H1 (cell line): ENCODE results near the gene SOBP. TPM values are rescaled to one million over a fixed set of nuclear protein-coding genes. Genes with fewer than 3 reads are reported as not detected.

Experiments
- CTCF ChIA-PET: fragments of 300-600 bp; sonication (Branson Sonifier 250); formaldehyde crosslinking; loops from one replicate; lab custom pipeline; 2021; ENCODE audit not compliant: partially characterized antibody; lab: Charles Lee
- POLR2A ChIA-PET: fragments of 300-600 bp; sonication (Branson Sonifier 250); formaldehyde crosslinking; loops from one replicate; lab custom pipeline; 2021; ENCODE audit warnings: inconsistent platforms; ENCODE audit not compliant: partially characterized antibody; lab: Charles Lee
- DNase-seq, 2 experiments: peaks; one replicate each; pipeline versions ENCODE4 v3.0.0 to v3.0.0-alpha.2; 2010 to 2022; ENCODE audit warnings: low spot score in 2 of 2, low read depth in 1 of 2, mixed read lengths in 1 of 2
- FAIRE-seq: peaks from 2 replicates; lab custom pipeline; 2011; peaks lifted over from hg19 to GRCh38; lab: Jason Lieb, UNC
- H2AFZ ChIP-seq: 2 replicates; pipeline ENCODE4 v1.8.1; 2012; ENCODE audit warnings: low read length, inconsistent platforms
- H2AK5ac ChIP-seq: 2 replicates; pipeline ENCODE4 v1.6.1; 2013; ENCODE audit warnings: low read depth, low read length
- H2BK120ac ChIP-seq: replicated peaks from 2 replicates; pipeline ENCODE3; 2013; ENCODE audit warnings: low read depth, low read length, inconsistent platforms
- H2BK12ac ChIP-seq: 2 replicates; pipeline ENCODE4 v1.6.1; 2013; ENCODE audit warnings: low read depth, low read length
- H2BK15ac ChIP-seq: 2 replicates; pipeline ENCODE4 v1.6.1; 2013; ENCODE audit warnings: low read length
- H2BK20ac ChIP-seq: 2 replicates; pipeline ENCODE4 v1.6.1; 2013; ENCODE audit warnings: low read length
- H2BK5ac ChIP-seq: 2 replicates; pipeline ENCODE4 v1.6.1; 2013; ENCODE audit warnings: low read depth, low read length
- H3K14ac ChIP-seq: 2 replicates; pipeline ENCODE4 v1.6.1; 2013; ENCODE audit warnings: inconsistent platforms; ENCODE audit not compliant: insufficient read length
- H3K18ac ChIP-seq: 2 replicates; pipeline ENCODE4 v1.6.1; 2013; ENCODE audit warnings: low read length; ENCODE audit errors: extremely low read depth
- H3K23ac ChIP-seq: 2 replicates; pipeline ENCODE4 v1.6.1; 2013; ENCODE audit warnings: inconsistent platforms; ENCODE audit not compliant: insufficient read length
- H3K23me2 ChIP-seq: 2 replicates; pipeline ENCODE4 v1.6.1; 2013; ENCODE audit warnings: low read depth, low read length
- H3K27ac ChIP-seq: 2 replicates; pipeline ENCODE4 v1.6.1; 2011; ENCODE audit warnings: low read depth, low read length, inconsistent platforms
- H3K27me3 ChIP-seq, 4 experiments: replicated peaks in 1 of 4; 1 replicate in 1 of 4; 2 replicates in 3 of 4; pipeline versions ENCODE4 v1.6.1 to v1.8.1; 2011 to 2013; ENCODE audit warnings: low read length in 3 of 4, mild to moderate bottlenecking in 3 of 4, inconsistent platforms in 2 of 4, mixed read lengths in 2 of 4, moderate library complexity in 1 of 4; ENCODE audit not compliant: control insufficient read depth in 3 of 4, insufficient read depth in 3 of 4; ENCODE audit errors: extremely low read depth in 1 of 4
- H3K36me3 ChIP-seq, 4 experiments: 2 replicates each; pipeline versions ENCODE4 v1.6.1 to v1.8.1; 2011 to 2013; ENCODE audit warnings: mild to moderate bottlenecking in 4 of 4, low read length in 3 of 4, moderate library complexity in 2 of 4, control low read depth in 1 of 4, inconsistent platforms in 1 of 4; ENCODE audit not compliant: insufficient read depth in 4 of 4, control insufficient read depth in 2 of 4
- H3K4ac ChIP-seq: replicated peaks from 2 replicates; pipeline ENCODE3; 2013; ENCODE audit warnings: low read length, low read depth, mixed read lengths, inconsistent platforms; ENCODE audit not compliant: insufficient read length
- H3K4me1 ChIP-seq, 4 experiments: replicated peaks in 1 of 4; 1 replicate in 1 of 4; 2 replicates in 3 of 4; pipeline versions ENCODE4 v1.6.1 to v1.8.1; 2011 to 2013; ENCODE audit warnings: low read length in 3 of 4, inconsistent platforms in 2 of 4, mixed read lengths in 1 of 4; ENCODE audit not compliant: insufficient read depth in 4 of 4, control insufficient read depth in 3 of 4
- H3K4me2 ChIP-seq, 2 experiments: 2 replicates each; pipeline versions ENCODE4 v1.6.1 to v1.8.1; 2011 to 2013; ENCODE audit warnings: low read depth in 2 of 2, low read length in 2 of 2, control low read depth in 1 of 2, inconsistent platforms in 1 of 2, mild to moderate bottlenecking in 1 of 2; ENCODE audit not compliant: insufficient read depth in 1 of 2
- H3K4me3 ChIP-seq, 4 experiments: fragments of 200-600, 300-600 bp in 1 of 4; sonication (generic), shearing (Covaris generic), sonication (Bioruptor Twin) in 1 of 4; 2 replicates each; pipeline versions ENCODE4 v1.5.1 to v1.8.1; 2011 to 2016; ENCODE audit warnings: low read length in 4 of 4, low read depth in 3 of 4, control low read depth in 2 of 4, inconsistent platforms in 2 of 4, mild to moderate bottlenecking in 2 of 4, mixed read lengths in 1 of 4, moderate library complexity in 1 of 4; ENCODE audit not compliant: insufficient read depth in 2 of 4; ENCODE audit errors: extremely low read depth in 1 of 4
- H3K56ac ChIP-seq: replicated peaks from 2 replicates; pipeline ENCODE3; 2013; ENCODE audit warnings: low read depth, mild to moderate bottlenecking, mixed read lengths, low read length, inconsistent platforms; ENCODE audit not compliant: insufficient read length
- H3K79me1 ChIP-seq: 2 replicates; pipeline ENCODE4 v1.6.1; 2013; ENCODE audit warnings: low read depth, low read length, control low read depth
- H3K79me2 ChIP-seq, 2 experiments: 2 replicates each; pipeline versions ENCODE4 v1.6.1 to v1.8.1; 2012 to 2013; ENCODE audit warnings: low read length in 2 of 2, mild to moderate bottlenecking in 2 of 2, inconsistent platforms in 1 of 2; ENCODE audit not compliant: insufficient read depth in 2 of 2, control insufficient read depth in 1 of 2
- H3K9ac ChIP-seq, 4 experiments: replicated peaks in 1 of 4; 1 replicate in 1 of 4; 2 replicates in 3 of 4; pipeline versions ENCODE4 v1.6.1 to v1.8.1; 2011 to 2013; ENCODE audit warnings: low read depth in 3 of 4, low read length in 3 of 4, control low read depth in 2 of 4, mild to moderate bottlenecking in 2 of 4, moderate library complexity in 2 of 4, inconsistent platforms in 1 of 4; ENCODE audit errors: extremely low read depth in 1 of 4
- H3K9me3 ChIP-seq, 2 experiments: 2 replicates each; pipeline versions ENCODE4 v1.6.1 to v1.8.1; 2012 to 2013; ENCODE audit warnings: mild to moderate bottlenecking in 2 of 2, moderate library complexity in 2 of 2, control low read depth in 1 of 2, inconsistent platforms in 1 of 2, low read depth in 1 of 2, low read length in 1 of 2, mixed read lengths in 1 of 2; ENCODE audit not compliant: insufficient read depth in 2 of 2
- H4K20me1 ChIP-seq, 2 experiments: replicated peaks in 1 of 2; 2 replicates each; pipeline versions ENCODE3 to v1.8.1; 2011 to 2013; ENCODE audit warnings: inconsistent platforms in 2 of 2, low read length in 2 of 2, mild to moderate bottlenecking in 1 of 2; ENCODE audit not compliant: insufficient read depth in 2 of 2, control insufficient read depth in 1 of 2
- H4K5ac ChIP-seq: 2 replicates; pipeline ENCODE4 v1.6.1; 2013; ENCODE audit warnings: low read length, low read depth, mixed read lengths, inconsistent platforms; ENCODE audit not compliant: insufficient read length
- H4K8ac ChIP-seq: 2 replicates; pipeline ENCODE4 v1.8.0; 2013; ENCODE audit warnings: mild to moderate bottlenecking, moderate library complexity, low read length, inconsistent platforms; ENCODE audit not compliant: insufficient read depth; ENCODE audit errors: extremely low read depth
- H4K91ac ChIP-seq: replicated peaks from 2 replicates; pipeline ENCODE3; 2013; ENCODE audit warnings: low read length, mixed read lengths, inconsistent platforms; ENCODE audit not compliant: insufficient read length
- BACH1 ChIP-seq: IDR thresholded peaks from 2 replicates; pipeline ENCODE4 v1.6.1; 2012; ENCODE audit warnings: low read length, improper control_type of control experiment
- CHD2 ChIP-seq: IDR thresholded peaks from 2 replicates; pipeline ENCODE4 v1.6.1; 2012; ENCODE audit warnings: low read length, improper control_type of control experiment
- EGR1 ChIP-seq: IDR thresholded peaks from 2 replicates; pipeline ENCODE4 v1.6.1; 2011; ENCODE audit warnings: low read depth, low read length, borderline replicate concordance
- KDM1A ChIP-seq: fragments of 200-600, 300-600 bp; sonication (generic); IDR thresholded peaks from 2 replicates; pipeline ENCODE4 v1.7.1; 2016; ENCODE audit warnings: mild to moderate bottlenecking, low read length, borderline replicate concordance
- KDM4A ChIP-seq: IDR thresholded peaks from one replicate; pipeline ENCODE4 v1.7.1; 2012; ENCODE audit warnings: low read depth, mild to moderate bottlenecking, moderate library complexity, low read length, inconsistent platforms; ENCODE audit not compliant: severe bottlenecking
- KDM5A ChIP-seq: fragments of 200-600 bp; IDR thresholded peaks from 2 replicates; pipeline ENCODE4 v1.7.1; 2012; ENCODE audit warnings: mild to moderate bottlenecking, low read length, inconsistent platforms, mixed read lengths
- POLR2AphosphoS5 ChIP-seq: IDR thresholded peaks from 2 replicates; pipeline ENCODE4 v1.6.1; 2011; ENCODE audit warnings: low read depth, low read length
- SIN3A ChIP-seq, 2 experiments: IDR thresholded peaks in 1 of 2; conservative IDR thresholded peaks in 1 of 2; 2 replicates each; pipeline ENCODE4 v1.6.1; 2011 to 2012; ENCODE audit warnings: low read length in 2 of 2, improper control_type of control experiment in 1 of 2, low read depth in 1 of 2, mild to moderate bottlenecking in 1 of 2
- SUZ12 ChIP-seq: fragments of 200-600 bp; sonication (generic); IDR thresholded peaks from 2 replicates; pipeline ENCODE4 v1.6.1; 2012; ENCODE audit warnings: mild to moderate bottlenecking, inconsistent platforms, low read length, moderate library complexity, mixed read lengths
- TAF1 ChIP-seq: IDR thresholded peaks from 2 replicates; pipeline ENCODE4 v1.6.1; 2011; ENCODE audit warnings: mild to moderate bottlenecking, low read depth, low read length
- TCF12 ChIP-seq: IDR thresholded peaks from 2 replicates; pipeline ENCODE4 v1.6.1; 2011; ENCODE audit warnings: low read depth, mild to moderate bottlenecking, low read length
- WGBS, 2 experiments: shearing (Covaris generic) in 1 of 2; methylation state at CpG; one replicate each; pipeline versions ENCODE4 v1.1.6 to v1.1.7; 2013 to 2015; ENCODE audit warnings: low lambda C conversion rate in 2 of 2, mixed read lengths in 2 of 2, inconsistent platforms in 1 of 2, low coverage in 1 of 2, missing lambda C conversion rate in 1 of 2; ENCODE audit not compliant: insufficient replicate concordance in 2 of 2, insufficient coverage in 1 of 2, insufficient read length in 1 of 2; ENCODE audit errors: extremely low coverage in 1 of 2, missing lambda C conversion rate in 1 of 2; 5-methylcytosine and 5-hydroxymethylcytosine counted together
- polyA plus RNA-seq, 7 experiments: library from polyadenylated mRNA; depleted of rRNA in 3 of 7; stranded (reverse) in 5 of 7; unstranded in 2 of 7; fragments of >200 nt in 5 of 7; fragments of 200-250 nt in 2 of 7; gene quantifications; 1 replicate in 5 of 7; 2 replicates in 1 of 7; 4 replicates in 1 of 7; pipeline versions ENCODE4 v1.2.1 to v1.2.3, GENCODE V29; 2011 to 2013; ENCODE audit warnings: missing spikeins in 2 of 7, mixed read lengths in 2 of 7
- total RNA-seq: library from RNA; stranded (reverse); fragmentation: NEBNext Ultra II Directional; extraction: Animal tissue kit (Norgen Biotek cat#: 25700); gene quantifications from 2 replicates; pipeline ENCODE4 v1.2.1, GENCODE V29; 2021

SOBP gene
- total and polyA plus RNA-seq, 2 of the 8 experiments (the other 6 are each of a cell fraction or from before 2014, with no cell fraction given): 0.45 to 6.2 TPM

DNA sequence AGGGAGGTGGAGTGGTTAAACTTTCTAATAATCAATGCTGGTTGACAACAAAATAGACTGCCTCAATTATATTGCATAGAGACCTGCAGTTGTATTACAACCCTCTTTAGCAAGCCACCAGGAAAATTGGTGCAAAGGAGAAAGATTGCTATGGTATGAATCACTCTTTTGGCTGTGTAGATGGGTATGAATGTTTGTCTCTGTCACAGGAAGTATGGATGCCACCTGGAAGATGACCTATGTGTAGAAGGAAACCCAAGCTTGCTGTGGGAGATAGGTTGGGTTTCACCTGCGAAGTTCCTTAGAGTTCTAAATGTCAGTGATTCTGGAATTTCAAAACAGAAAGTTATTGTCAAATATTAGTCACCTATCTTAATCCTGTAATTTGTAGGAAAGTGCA, 134.6 kb downstream of the SOBP start:
- TF ChIP-seq EGR1 (no peak), CHD2 (no peak), BACH1 (no peak), KDM5A (no peak), TCF12 (no peak), KDM1A (no peak), KDM4A (no peak), SUZ12 (no peak), SIN3A (conservative IDR thresholded peaks at IDR 0.05 in 1 of 2, IDR thresholded peaks at IDR 0.05 in 1 of 2; ENCODE audit: low read depth in 1 of 2, low read length in 2 of 2) (no peak), POLR2AphosphoS5 (no peak), TAF1 (no peak)
- H3K23me2 ChIP-seq: no peaks in the 10 kb centered on the region
- no peaks in the 10 kb centered on the region for H3K79me2 ChIP-seq
- H3K14ac ChIP-seq: no peak overlapping the region
- no peak overlapping the region for H2BK12ac ChIP-seq
- WGBS, 2 experiments: 100% methylated on average over 1 of the region's 1 CpG; no CpG with 5 or more reads in 1 of the 2 experiments
- H3K27ac ChIP-seq: no peak overlapping the region
- H2BK5ac ChIP-seq: no peak overlapping the region
- H3K18ac ChIP-seq: no peak overlapping the region
- H3K79me1 ChIP-seq: no peaks in the 10 kb centered on the region
- H2BK15ac ChIP-seq: no peak overlapping the region
- H3K4me1 ChIP-seq: peaks cover 0 to 20% (median 2%) of the 10 kb centered on the region in 4 experiments; a peak in 4 of 7 replicates
- H3K9me3 ChIP-seq: no peaks in the 10 kb centered on the region
- FAIRE-seq (no peak), DNase-seq (no peak)
- no peak overlapping the region for H2AFZ ChIP-seq
- ChIA-PET POLR2A (no interaction called here), CTCF (no interaction called here)
- no peaks in the 10 kb centered on the region for H4K20me1 ChIP-seq
- H4K8ac ChIP-seq: no peak overlapping the region
- no peak overlapping the region for H4K5ac ChIP-seq
- no peak overlapping the region for H4K91ac ChIP-seq
- H2BK120ac ChIP-seq: no peak overlapping the region
- no peak overlapping the region for H3K4me3 ChIP-seq
- no peak overlapping the region for H3K4me2 ChIP-seq
- no peak overlapping the region for H3K23ac ChIP-seq
- H3K27me3 ChIP-seq: no peaks in the 10 kb centered on the region
- no peaks in the 10 kb centered on the region for H3K36me3 ChIP-seq
- H3K9ac ChIP-seq: no peak overlapping the region
- no peak overlapping the region for H2BK20ac ChIP-seq
- H2AK5ac ChIP-seq: 0 out of 2 replicates have a peak overlapping the region, but pooled peaks have one; percentile 49
- no peak overlapping the region for H3K56ac ChIP-seq
- no peak overlapping the region for H3K4ac ChIP-seq
